GM23338 (cell line): ENCODE results near the gene SV2C. TPM values are rescaled to one million over a fixed set of nuclear protein-coding genes. Genes with fewer than 3 reads are reported as not detected.
"Not testable (repeated sequence)": the region's sequence is repeated elsewhere in the genome, so short reads cannot be mapped to it uniquely, and the experiment has no call there.

Experiments used
- ATAC-seq: fragments of 200-7000 bp; cut with Tn5 transposase; 3 replicates; pipeline ENCODE4 v1.9.1; 2020
- DNase-seq: peaks from one replicate; pipeline ENCODE4 v3.0.0-alpha.2; 2015; ENCODE audit warnings: low spot score
- H2AFZ ChIP-seq: fragments of 200-600 bp; sonication (generic); 2 replicates; pipeline ENCODE4 v1.8.0; 2016; ENCODE audit warnings: antibody characterized with exemption, mild to moderate bottlenecking, moderate library complexity
- H3F3A ChIP-seq: fragments of 200-600 bp; sonication (generic); replicated peaks from 2 replicates; pipeline ENCODE4 v1.8.0; 2017; ENCODE audit warnings: antibody characterized with exemption, mixed run types, low read depth
- H3K27ac ChIP-seq: fragments of 200-600 bp; sonication (generic); 2 replicates; pipeline ENCODE4 v1.6.1; 2016; ENCODE audit warnings: low read depth
- H3K27me3 ChIP-seq: fragments of 200-600 bp; sonication (generic); 2 replicates; pipeline ENCODE4 v1.8.0; 2016; ENCODE audit warnings: mild to moderate bottlenecking, mixed run types, moderate library complexity; ENCODE audit not compliant: insufficient read depth
- H3K36me3 ChIP-seq: fragments of 200-600 bp; sonication (generic); 2 replicates; pipeline ENCODE4 v1.8.0; 2016; ENCODE audit warnings: mild to moderate bottlenecking; ENCODE audit not compliant: insufficient read depth
- H3K4me1 ChIP-seq: fragments of 200-600 bp; sonication (generic); 2 replicates; pipeline ENCODE4 v1.8.0; 2016; ENCODE audit warnings: mild to moderate bottlenecking, moderate library complexity; ENCODE audit not compliant: insufficient read depth
- H3K4me2 ChIP-seq: fragments of 200-600 bp; sonication (generic); 2 replicates; pipeline ENCODE4 v1.7.1; 2017; ENCODE audit warnings: mixed run types
- H3K4me3 ChIP-seq: fragments of 200-600 bp; sonication (generic); 2 replicates; pipeline ENCODE4 v1.6.1; 2016; ENCODE audit warnings: mixed run types
- H3K79me2 ChIP-seq: fragments of 200-600 bp; sonication (generic); replicated peaks from 2 replicates; pipeline ENCODE4 v1.8.0; 2017; ENCODE audit warnings: mild to moderate bottlenecking; ENCODE audit not compliant: insufficient read depth
- H3K9me2 ChIP-seq: fragments of 200-600 bp; sonication (generic); 2 replicates; pipeline ENCODE4 v1.8.0; 2017; ENCODE audit not compliant: insufficient read depth
- H4K20me1 ChIP-seq: fragments of 200-600 bp; sonication (generic); replicated peaks from 2 replicates; pipeline ENCODE4 v1.8.0; 2017; ENCODE audit warnings: mild to moderate bottlenecking; ENCODE audit not compliant: insufficient read depth
- H3K27ac Mint-ChIP-seq: 2 replicates; pipeline ENCODE4 v1.8.0; 2020; ENCODE audit warnings: inconsistent platforms, mild to moderate bottlenecking, moderate library complexity, mixed read lengths
- H3K27me3 Mint-ChIP-seq: 3 replicates; pipeline ENCODE4 v1.8.0; 2022; ENCODE audit warnings: low read depth, mild to moderate bottlenecking, moderate library complexity, mixed read lengths, inconsistent platforms; ENCODE audit not compliant: insufficient read depth, poor library complexity
- H3K36me3 Mint-ChIP-seq: 3 replicates; pipeline ENCODE4 v1.8.0; 2021; ENCODE audit warnings: low read depth, mild to moderate bottlenecking, inconsistent platforms, moderate library complexity, mixed read lengths
- H3K4me1 Mint-ChIP-seq: 3 replicates; pipeline ENCODE4 v1.8.0; 2020; ENCODE audit warnings: mild to moderate bottlenecking, inconsistent platforms, mixed read lengths
- H3K4me3 Mint-ChIP-seq: 3 replicates; pipeline ENCODE4 v1.8.0; 2021; ENCODE audit warnings: moderate library complexity, mild to moderate bottlenecking, inconsistent platforms, mixed read lengths
- H3K9me3 Mint-ChIP-seq: 3 replicates; pipeline ENCODE4 v1.8.0; 2020; ENCODE audit warnings: moderate library complexity, mild to moderate bottlenecking, inconsistent platforms, mixed read lengths
- EZH2phosphoT487 ChIP-seq: fragments of 200-600 bp; sonication (generic); IDR thresholded peaks from one replicate; pipeline ENCODE4 v1.8.1; 2018; ENCODE audit warnings: antibody characterized with exemption; ENCODE audit not compliant: unreplicated experiment
- JUNB ChIP-seq: IDR thresholded peaks from one replicate; pipeline ENCODE4 v1.6.1; 2016; ENCODE audit warnings: antibody characterized with exemption; ENCODE audit not compliant: unreplicated experiment
- ZNF114 ChIP-seq: fragments of 250-450 bp; sonication (Bioruptor Pico); IDR thresholded peaks from 2 replicates; pipeline ENCODE4 v1.5.0; 2020; ENCODE audit warnings: mild to moderate bottlenecking, moderate library complexity
- polyA plus RNA-seq: library from polyadenylated mRNA; unstranded; fragments of >200 nt; fragmentation: Nextera tagmentation; extraction: Ambion mirVana; gene quantifications from 2 replicates; pipeline ENCODE4 v1.2.1, GENCODE V29; 2016
- total RNA-seq: library from RNA; depleted of rRNA; stranded (reverse); fragments of >200 nt; shearing (Covaris generic); gene quantifications from 2 replicates; pipeline ENCODE4 v1.2.3, GENCODE V29; 2014
- TF ChIP-seq, protein P1 (sequence below): fragments of 250-450 bp; sonication (Bioruptor Pico); IDR thresholded peaks from 2 replicates; pipeline ENCODE4 v1.5.0; 2020; ENCODE audit warnings: mild to moderate bottlenecking, moderate library complexity
- TF ChIP-seq, protein P2 (sequence below): IDR thresholded peaks from one replicate; pipeline ENCODE4 v1.6.1; 2018; ENCODE audit warnings: antibody characterized with exemption; ENCODE audit not compliant: unreplicated experiment

Gene SV2C
- total and polyA plus RNA-seq, 2 experiments from 2014 or later, result 0.05 to 0.07 TPM

DNA sequence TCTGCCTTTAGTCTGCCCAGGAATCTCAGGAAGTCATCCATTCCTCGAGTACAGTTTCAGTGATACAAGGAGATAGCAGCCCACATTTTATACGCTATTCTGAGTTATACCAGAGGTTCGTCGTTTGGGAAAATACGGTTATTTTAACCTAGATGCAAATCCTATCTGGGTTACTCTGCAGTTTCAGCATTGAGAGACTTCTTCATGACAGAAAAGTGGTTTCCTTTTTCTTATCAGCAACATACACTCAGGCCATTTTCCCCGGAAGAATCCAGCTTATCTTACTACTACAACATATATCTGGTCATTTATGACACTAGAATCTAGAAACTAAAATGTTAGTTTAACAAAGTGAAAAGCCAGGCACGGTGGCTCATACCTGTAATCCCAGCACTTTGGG, 236.5 kb downstream of the SV2C start:
- no peaks in the 10 kb centered on the region for H4K20me1 ChIP-seq
- H2AFZ ChIP-seq, result peak overlapping the region; percentile 34; the same call in 1 of the 2 replicates
- H3K4me3 ChIP-seq, result no peak overlapping the region
- TF ChIP-seq, protein P1, sequence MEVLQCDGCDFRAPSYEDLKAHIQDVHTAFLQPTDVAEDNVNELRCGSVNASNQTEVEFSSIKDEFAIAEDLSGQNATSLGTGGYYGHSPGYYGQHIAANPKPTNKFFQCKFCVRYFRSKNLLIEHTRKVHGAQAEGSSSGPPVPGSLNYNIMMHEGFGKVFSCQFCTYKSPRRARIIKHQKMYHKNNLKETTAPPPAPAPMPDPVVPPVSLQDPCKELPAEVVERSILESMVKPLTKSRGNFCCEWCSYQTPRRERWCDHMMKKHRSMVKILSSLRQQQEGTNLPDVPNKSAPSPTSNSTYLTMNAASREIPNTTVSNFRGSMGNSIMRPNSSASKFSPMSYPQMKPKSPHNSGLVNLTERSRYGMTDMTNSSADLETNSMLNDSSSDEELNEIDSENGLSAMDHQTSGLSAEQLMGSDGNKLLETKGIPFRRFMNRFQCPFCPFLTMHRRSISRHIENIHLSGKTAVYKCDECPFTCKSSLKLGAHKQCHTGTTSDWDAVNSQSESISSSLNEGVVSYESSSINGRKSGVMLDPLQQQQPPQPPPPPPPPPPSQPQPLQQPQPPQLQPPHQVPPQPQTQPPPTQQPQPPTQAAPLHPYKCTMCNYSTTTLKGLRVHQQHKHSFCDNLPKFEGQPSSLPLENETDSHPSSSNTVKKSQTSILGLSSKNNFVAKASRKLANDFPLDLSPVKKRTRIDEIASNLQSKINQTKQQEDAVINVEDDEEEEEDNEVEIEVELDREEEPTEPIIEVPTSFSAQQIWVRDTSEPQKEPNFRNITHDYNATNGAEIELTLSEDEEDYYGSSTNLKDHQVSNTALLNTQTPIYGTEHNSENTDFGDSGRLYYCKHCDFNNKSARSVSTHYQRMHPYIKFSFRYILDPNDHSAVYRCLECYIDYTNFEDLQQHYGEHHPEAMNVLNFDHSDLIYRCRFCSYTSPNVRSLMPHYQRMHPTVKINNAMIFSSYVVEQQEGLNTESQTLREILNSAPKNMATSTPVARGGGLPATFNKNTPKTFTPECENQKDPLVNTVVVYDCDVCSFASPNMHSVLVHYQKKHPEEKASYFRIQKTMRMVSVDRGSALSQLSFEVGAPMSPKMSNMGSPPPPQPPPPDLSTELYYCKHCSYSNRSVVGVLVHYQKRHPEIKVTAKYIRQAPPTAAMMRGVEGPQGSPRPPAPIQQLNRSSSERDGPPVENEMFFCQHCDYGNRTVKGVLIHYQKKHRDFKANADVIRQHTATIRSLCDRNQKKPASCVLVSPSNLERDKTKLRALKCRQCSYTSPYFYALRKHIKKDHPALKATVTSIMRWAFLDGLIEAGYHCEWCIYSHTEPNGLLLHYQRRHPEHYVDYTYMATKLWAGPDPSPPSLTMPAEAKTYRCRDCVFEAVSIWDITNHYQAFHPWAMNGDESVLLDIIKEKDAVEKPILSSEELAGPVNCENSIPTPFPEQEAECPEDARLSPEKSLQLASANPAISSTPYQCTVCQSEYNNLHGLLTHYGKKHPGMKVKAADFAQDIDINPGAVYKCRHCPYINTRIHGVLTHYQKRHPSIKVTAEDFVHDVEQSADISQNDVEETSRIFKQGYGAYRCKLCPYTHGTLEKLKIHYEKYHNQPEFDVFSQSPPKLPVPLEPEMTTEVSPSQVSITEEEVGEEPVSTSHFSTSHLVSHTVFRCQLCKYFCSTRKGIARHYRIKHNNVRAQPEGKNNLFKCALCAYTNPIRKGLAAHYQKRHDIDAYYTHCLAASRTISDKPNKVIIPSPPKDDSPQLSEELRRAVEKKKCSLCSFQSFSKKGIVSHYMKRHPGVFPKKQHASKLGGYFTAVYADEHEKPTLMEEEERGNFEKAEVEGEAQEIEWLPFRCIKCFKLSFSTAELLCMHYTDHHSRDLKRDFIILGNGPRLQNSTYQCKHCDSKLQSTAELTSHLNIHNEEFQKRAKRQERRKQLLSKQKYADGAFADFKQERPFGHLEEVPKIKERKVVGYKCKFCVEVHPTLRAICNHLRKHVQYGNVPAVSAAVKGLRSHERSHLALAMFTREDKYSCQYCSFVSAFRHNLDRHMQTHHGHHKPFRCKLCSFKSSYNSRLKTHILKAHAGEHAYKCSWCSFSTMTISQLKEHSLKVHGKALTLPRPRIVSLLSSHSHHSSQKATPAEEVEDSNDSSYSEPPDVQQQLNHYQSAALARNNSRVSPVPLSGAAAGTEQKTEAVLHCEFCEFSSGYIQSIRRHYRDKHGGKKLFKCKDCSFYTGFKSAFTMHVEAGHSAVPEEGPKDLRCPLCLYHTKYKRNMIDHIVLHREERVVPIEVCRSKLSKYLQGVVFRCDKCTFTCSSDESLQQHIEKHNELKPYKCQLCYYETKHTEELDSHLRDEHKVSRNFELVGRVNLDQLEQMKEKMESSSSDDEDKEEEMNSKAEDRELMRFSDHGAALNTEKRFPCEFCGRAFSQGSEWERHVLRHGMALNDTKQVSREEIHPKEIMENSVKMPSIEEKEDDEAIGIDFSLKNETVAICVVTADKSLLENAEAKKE (CRISPR knock-in tag), result no peak
- TF ChIP-seq JUNB, result no peak
- TF ChIP-seq, protein P2, sequence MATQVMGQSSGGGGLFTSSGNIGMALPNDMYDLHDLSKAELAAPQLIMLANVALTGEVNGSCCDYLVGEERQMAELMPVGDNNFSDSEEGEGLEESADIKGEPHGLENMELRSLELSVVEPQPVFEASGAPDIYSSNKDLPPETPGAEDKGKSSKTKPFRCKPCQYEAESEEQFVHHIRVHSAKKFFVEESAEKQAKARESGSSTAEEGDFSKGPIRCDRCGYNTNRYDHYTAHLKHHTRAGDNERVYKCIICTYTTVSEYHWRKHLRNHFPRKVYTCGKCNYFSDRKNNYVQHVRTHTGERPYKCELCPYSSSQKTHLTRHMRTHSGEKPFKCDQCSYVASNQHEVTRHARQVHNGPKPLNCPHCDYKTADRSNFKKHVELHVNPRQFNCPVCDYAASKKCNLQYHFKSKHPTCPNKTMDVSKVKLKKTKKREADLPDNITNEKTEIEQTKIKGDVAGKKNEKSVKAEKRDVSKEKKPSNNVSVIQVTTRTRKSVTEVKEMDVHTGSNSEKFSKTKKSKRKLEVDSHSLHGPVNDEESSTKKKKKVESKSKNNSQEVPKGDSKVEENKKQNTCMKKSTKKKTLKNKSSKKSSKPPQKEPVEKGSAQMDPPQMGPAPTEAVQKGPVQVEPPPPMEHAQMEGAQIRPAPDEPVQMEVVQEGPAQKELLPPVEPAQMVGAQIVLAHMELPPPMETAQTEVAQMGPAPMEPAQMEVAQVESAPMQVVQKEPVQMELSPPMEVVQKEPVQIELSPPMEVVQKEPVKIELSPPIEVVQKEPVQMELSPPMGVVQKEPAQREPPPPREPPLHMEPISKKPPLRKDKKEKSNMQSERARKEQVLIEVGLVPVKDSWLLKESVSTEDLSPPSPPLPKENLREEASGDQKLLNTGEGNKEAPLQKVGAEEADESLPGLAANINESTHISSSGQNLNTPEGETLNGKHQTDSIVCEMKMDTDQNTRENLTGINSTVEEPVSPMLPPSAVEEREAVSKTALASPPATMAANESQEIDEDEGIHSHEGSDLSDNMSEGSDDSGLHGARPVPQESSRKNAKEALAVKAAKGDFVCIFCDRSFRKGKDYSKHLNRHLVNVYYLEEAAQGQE, result no peak
- TF ChIP-seq ZNF114 (CRISPR knock-in tag), result no peak
- TF ChIP-seq EZH2phosphoT487, result no peak
- Mint-ChIP-seq H3K27me3 (no peaks in the 10 kb centered on the region), H3K4me3 (no peak overlapping the region), H3K27ac (no peak overlapping the region), H3K9me3 (peaks cover 9% of the 10 kb centered on the region; the same call in 1 of the 3 replicates), H3K4me1 (no peaks in the 10 kb centered on the region), H3K36me3 (no peaks in the 10 kb centered on the region)
- no peak overlapping the region for H3K4me2 ChIP-seq
- H3K36me3 ChIP-seq, result no peaks in the 10 kb centered on the region
- no peak for DNase-seq
- no peaks in the 10 kb centered on the region for H3K9me2 ChIP-seq
- no peaks in the 10 kb centered on the region for H3K27me3 ChIP-seq
- H3K4me1 ChIP-seq, result no peaks in the 10 kb centered on the region
- H3K27ac ChIP-seq, result no peak overlapping the region
- no peaks in the 10 kb centered on the region for H3K79me2 ChIP-seq
- no peak for ATAC-seq
- H3F3A ChIP-seq, result no peaks in the 10 kb centered on the region

DNA sequence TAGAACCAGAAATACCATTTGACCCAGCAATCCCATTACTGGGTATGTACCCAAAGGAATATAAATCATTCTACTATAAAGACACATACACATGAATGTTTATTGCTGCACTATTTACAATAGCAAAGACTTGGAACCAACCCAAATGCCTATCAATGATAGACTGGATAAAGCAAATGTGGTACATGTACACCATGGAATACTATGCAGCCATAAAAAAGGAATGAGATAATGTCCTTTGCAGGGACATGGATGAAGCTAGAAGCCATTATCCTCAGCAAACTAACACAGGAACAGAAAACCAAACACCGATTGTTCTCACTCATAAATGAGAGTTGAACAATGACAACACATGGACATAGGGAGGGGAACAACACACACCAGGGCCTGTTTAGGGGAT, 240.3 kb downstream of the SV2C start:
- H3K27me3 ChIP-seq, H3K4me3 Mint-ChIP-seq, H3K27ac ChIP-seq, H3K4me3 ChIP-seq, H4K20me1 ChIP-seq, H3K36me3 Mint-ChIP-seq, H3F3A ChIP-seq, H3K9me2 ChIP-seq, H3K27ac Mint-ChIP-seq, H3K9me3 Mint-ChIP-seq, H3K4me2 ChIP-seq, H3K79me2 ChIP-seq, ATAC-seq, H3K36me3 ChIP-seq, DNase-seq, H2AFZ ChIP-seq: not testable (repeated sequence)
- peaks cover 13% of the 10 kb centered on the region for H3K27me3 Mint-ChIP-seq
- H3K4me1 ChIP-seq, result peaks cover 28% of the 10 kb centered on the region
- H3K4me1 Mint-ChIP-seq, result peaks cover 37% of the 10 kb centered on the region
